Measurements from ENCODE around the gene ALDH18A1. TPM values are rescaled to one million over a fixed set of nuclear protein-coding genes. Genes with fewer than 3 reads are reported as not detected.

ALDH18A1 gene
- total RNA-seq, 1 experiment from 2014 or later: 105 TPM

DNA sequence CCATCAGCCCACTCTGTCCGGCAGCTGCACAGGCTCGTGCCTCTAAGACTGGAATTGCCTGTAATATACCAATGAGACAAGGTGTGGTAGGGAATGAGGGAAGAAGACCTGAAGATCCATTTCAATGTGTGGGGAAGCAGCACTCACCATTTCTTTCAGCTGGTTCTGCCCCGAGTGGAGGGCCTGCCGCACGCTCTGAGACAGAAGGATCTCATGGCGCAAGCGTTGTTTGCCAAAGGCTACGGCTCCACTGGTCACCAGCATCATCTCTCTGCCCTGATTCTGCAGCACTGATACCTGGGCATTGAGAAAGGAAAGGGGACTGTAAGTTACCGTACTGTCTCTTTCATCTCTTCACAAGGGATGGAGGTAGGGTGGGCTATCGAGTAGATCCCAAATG is 19.4 kb downstream of the ALDH18A1 start (continued):
- TF ChIP-seq AR (CRISPR knock-in tag; IDR thresholded peaks at IDR 0.05): no peak
- no peak for TF ChIP-seq ATF2 (CRISPR knock-in tag; IDR thresholded peaks at IDR 0.05; ENCODE audit: borderline replicate concordance, low read depth)
- TF ChIP-seq MXD4 (CRISPR knock-in tag; IDR thresholded peaks at IDR 0.05; ENCODE audit: borderline replicate concordance): no peak
- no peak for TF ChIP-seq USF1 (CRISPR knock-in tag; IDR thresholded peaks at IDR 0.05)
- TF ChIP-seq NR1H2 (CRISPR knock-in tag; IDR thresholded peaks at IDR 0.05): no peak
- TF ChIP-seq ZNF416 (CRISPR knock-in tag; IDR thresholded peaks at IDR 0.05): no peak
- no peak for TF ChIP-seq GABPB1 (CRISPR knock-in tag; IDR thresholded peaks at IDR 0.05)
- TF ChIP-seq, protein P1, sequence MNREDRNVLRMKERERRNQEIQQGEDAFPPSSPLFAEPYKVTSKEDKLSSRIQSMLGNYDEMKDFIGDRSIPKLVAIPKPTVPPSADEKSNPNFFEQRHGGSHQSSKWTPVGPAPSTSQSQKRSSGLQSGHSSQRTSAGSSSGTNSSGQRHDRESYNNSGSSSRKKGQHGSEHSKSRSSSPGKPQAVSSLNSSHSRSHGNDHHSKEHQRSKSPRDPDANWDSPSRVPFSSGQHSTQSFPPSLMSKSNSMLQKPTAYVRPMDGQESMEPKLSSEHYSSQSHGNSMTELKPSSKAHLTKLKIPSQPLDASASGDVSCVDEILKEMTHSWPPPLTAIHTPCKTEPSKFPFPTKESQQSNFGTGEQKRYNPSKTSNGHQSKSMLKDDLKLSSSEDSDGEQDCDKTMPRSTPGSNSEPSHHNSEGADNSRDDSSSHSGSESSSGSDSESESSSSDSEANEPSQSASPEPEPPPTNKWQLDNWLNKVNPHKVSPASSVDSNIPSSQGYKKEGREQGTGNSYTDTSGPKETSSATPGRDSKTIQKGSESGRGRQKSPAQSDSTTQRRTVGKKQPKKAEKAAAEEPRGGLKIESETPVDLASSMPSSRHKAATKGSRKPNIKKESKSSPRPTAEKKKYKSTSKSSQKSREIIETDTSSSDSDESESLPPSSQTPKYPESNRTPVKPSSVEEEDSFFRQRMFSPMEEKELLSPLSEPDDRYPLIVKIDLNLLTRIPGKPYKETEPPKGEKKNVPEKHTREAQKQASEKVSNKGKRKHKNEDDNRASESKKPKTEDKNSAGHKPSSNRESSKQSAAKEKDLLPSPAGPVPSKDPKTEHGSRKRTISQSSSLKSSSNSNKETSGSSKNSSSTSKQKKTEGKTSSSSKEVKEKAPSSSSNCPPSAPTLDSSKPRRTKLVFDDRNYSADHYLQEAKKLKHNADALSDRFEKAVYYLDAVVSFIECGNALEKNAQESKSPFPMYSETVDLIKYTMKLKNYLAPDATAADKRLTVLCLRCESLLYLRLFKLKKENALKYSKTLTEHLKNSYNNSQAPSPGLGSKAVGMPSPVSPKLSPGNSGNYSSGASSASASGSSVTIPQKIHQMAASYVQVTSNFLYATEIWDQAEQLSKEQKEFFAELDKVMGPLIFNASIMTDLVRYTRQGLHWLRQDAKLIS (CRISPR knock-in tag; IDR thresholded peaks at IDR 0.05; ENCODE audit: borderline replicate concordance): no peak
- TF ChIP-seq MYBL2 (CRISPR knock-in tag; IDR thresholded peaks at IDR 0.05): no peak

GRCh38 chr10:95635319-95635733 is 21.2 kb downstream of the ALDH18A1 start:
- ATAC-seq: no peak
- ChIA-PET CTCF (interaction anchor here (1.0 to 1.3 kb wide), 2 partner anchors 206 to 226 kb away, joined by 3 read pairs; no protein-coding TSS in a partner anchor), POLR2A (no interaction called here)
- TF ChIP-seq, protein P2, sequence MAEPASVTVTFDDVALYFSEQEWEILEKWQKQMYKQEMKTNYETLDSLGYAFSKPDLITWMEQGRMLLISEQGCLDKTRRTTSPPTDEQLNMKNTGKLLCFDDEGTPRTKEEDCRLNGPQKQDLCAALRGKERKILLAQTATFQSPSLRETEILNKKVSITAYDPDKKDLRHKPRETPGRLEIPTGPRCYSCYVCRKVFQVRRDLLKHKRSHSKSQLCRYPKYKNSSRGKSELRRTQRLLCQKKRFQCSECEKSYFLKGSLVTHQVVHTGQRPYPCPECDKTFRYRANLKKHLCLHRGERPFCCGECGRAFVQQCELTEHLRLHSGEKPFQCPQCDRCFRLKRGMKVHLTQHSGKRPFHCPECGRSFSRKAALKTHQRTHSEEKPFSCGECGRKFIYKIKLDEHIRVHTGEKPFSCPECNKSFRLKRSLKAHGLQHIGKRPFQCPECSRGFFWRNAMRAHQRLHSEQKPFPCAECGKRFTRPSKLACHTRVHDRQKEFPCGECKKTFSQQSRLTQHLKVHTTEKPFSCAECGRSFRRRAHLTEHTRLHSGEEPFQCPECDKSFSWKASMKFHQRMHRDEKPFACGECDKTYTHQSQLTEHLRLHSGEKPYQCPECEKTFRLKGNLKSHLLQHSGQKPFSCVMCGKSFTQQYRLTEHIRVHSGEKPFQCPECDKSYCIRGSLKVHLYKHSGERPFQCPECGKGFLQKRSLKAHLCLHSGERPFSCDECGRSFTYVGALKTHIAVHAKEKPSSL (CRISPR knock-in tag; conservative IDR thresholded peaks at IDR 0.05): no peak
- TF ChIP-seq OVOL2 (CRISPR knock-in tag; IDR thresholded peaks at IDR 0.05; ENCODE audit: borderline replicate concordance) (no peak), JAZF1 (CRISPR knock-in tag; IDR thresholded peaks at IDR 0.05) (no peak), ZNF532 (CRISPR knock-in tag; IDR thresholded peaks at IDR 0.05; ENCODE audit: borderline replicate concordance) (no peak), ZNF416 (CRISPR knock-in tag; IDR thresholded peaks at IDR 0.05) (no peak), TEAD1 (CRISPR knock-in tag; IDR thresholded peaks at IDR 0.05) (no peak), MXD4 (CRISPR knock-in tag; IDR thresholded peaks at IDR 0.05; ENCODE audit: borderline replicate concordance) (no peak), ZNF138 (CRISPR knock-in tag; conservative IDR thresholded peaks at IDR 0.05) (no peak), AR (CRISPR knock-in tag; IDR thresholded peaks at IDR 0.05) (no peak)

More at GRCh38 chr10:95635319-95635733, 21.2 kb downstream of the ALDH18A1 start:
- Mint-ChIP-seq H3K4me3 (no peak overlapping the region), H3K27ac (no peak overlapping the region; the same call in 1 of the 2 replicates), H3K4me1 (no peaks in the 10 kb centered on the region), H3K27me3 (ENCODE audit: low read depth) (no peaks in the 10 kb centered on the region), H3K36me3 (peaks cover 67% of the 10 kb centered on the region), H3K9me3 (no peaks in the 10 kb centered on the region)
- no peak for DNase-seq (ENCODE audit: low spot score)

Measured in WTC11 (cell line).